ENCODE data around the gene LYVE1. TPM values are rescaled to one million over a fixed set of nuclear protein-coding genes. Genes with fewer than 3 reads are reported as not detected.
A peak's percentile ranks its signal among the peaks of the same experiment; 100 is the strongest.

Gene LYVE1
- total and polyA plus RNA-seq, 2 donors (not counting 1 experiment from before 2014, with no cell fraction given) = not detected

DNA sequence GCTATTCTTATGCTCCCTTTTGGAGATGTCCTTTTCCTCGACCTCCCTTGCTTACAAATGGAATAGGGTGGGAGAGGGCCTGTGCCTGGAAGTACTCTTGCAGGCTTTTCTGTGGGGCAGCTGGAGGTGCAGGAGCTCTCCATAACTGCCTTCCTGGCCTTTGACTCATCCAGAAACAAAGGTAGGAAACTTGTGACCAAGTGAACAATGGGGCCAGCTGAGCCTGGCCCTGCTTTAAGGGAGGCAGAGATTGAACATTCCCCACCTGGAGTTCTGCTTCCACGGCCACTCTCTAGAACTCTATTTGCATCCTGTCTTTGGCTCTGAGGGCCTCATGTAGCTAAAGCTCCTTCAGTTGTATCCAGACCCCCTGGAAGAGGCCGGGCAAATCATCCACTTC lies 5.1 kb upstream of the LYVE1 start:
- no peak overlapping the region for H3K4me3 ChIP-seq (ENCODE audit: control extremely low read depth in 1 of 5, extremely low read depth in 1 of 5, insufficient read depth in 1 of 5, low read depth in 2 of 5, low read length in 4 of 5)
- Mint-ChIP-seq H3K27ac (no peak overlapping the region), H3K27me3 (no peaks in the 10 kb centered on the region), H3K4me3 (no peak overlapping the region), H3K9me3 (ENCODE audit: insufficient read depth) (no peaks in the 10 kb centered on the region), H3K4me1 (peaks cover 59% of the 10 kb centered on the region)
- TF ChIP-seq, protein P1, sequence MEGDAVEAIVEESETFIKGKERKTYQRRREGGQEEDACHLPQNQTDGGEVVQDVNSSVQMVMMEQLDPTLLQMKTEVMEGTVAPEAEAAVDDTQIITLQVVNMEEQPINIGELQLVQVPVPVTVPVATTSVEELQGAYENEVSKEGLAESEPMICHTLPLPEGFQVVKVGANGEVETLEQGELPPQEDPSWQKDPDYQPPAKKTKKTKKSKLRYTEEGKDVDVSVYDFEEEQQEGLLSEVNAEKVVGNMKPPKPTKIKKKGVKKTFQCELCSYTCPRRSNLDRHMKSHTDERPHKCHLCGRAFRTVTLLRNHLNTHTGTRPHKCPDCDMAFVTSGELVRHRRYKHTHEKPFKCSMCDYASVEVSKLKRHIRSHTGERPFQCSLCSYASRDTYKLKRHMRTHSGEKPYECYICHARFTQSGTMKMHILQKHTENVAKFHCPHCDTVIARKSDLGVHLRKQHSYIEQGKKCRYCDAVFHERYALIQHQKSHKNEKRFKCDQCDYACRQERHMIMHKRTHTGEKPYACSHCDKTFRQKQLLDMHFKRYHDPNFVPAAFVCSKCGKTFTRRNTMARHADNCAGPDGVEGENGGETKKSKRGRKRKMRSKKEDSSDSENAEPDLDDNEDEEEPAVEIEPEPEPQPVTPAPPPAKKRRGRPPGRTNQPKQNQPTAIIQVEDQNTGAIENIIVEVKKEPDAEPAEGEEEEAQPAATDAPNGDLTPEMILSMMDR (IDR thresholded peaks at IDR 0.05) = no peak
- no peak for TF ChIP-seq EZH2 (IDR thresholded peaks at IDR 0.05; ENCODE audit: borderline replicate concordance, insufficient read depth, low read depth, low read length, poor library complexity, severe bottlenecking)
- no peak overlapping the region for H2AFZ ChIP-seq (ENCODE audit: insufficient read depth, low read depth, low read length, poor library complexity, severe bottlenecking)
- no peak overlapping the region for H3K9ac ChIP-seq (ENCODE audit: low read length)
- no peaks in the 10 kb centered on the region for H4K20me1 ChIP-seq (ENCODE audit: control insufficient read depth, insufficient read depth, low read length, poor library complexity, severe bottlenecking)
- ChIA-PET CTCF (interaction anchor here (0.8 to 3.0 kb wide), 4 partner anchors 9 to 160 kb away, joined by 4 to 12 read pairs (median 6); partner anchors contain the start of gene RNF141), POLR2A (no interaction called here)
- peaks cover 18 to 41% of the 10 kb centered on the region in 2 donors for H3K4me1 ChIP-seq (ENCODE audit: control insufficient read depth in 2 of 2, insufficient read depth in 2 of 2, low read length in 2 of 2)
- DNase-seq = no peak
- ATAC-seq (ENCODE audit: low read depth) = no peak
- H3K27ac ChIP-seq (ENCODE audit: low read length in 2 of 2) = no peak overlapping the region
- intact Hi-C loops (cut with micrococcal nuclease) = no loop called here
- H3K4me2 ChIP-seq (replicated peaks; ENCODE audit: low read depth, low read length, poor library complexity, severe bottlenecking) = no peak overlapping the region
- H3K27me3 ChIP-seq (replicated peaks in 1 of 4; ENCODE audit: control extremely low read depth in 1 of 4, control insufficient read depth in 3 of 4, insufficient read depth in 4 of 4, low read length in 3 of 4) = no peaks in the 10 kb centered on the region
- H3K79me2 ChIP-seq (ENCODE audit: control insufficient read depth, insufficient read depth, low read length) = no peaks in the 10 kb centered on the region
- 91% methylated on average over 2 of the region's 3 CpGs for WGBS (ENCODE audit: insufficient coverage)
- no peaks in the 10 kb centered on the region for H3K9me3 ChIP-seq (ENCODE audit: control extremely low read depth in 1 of 3, control insufficient read depth in 2 of 3, insufficient read depth in 1 of 3, low read length in 2 of 3)
- no peaks in the 10 kb centered on the region for H3K36me3 ChIP-seq (replicated peaks in 1 of 2; ENCODE audit: control extremely low read depth in 1 of 2, control insufficient read depth in 1 of 2, extremely low read depth in 1 of 2, insufficient read depth in 2 of 2, low read length in 1 of 2)

DNA sequence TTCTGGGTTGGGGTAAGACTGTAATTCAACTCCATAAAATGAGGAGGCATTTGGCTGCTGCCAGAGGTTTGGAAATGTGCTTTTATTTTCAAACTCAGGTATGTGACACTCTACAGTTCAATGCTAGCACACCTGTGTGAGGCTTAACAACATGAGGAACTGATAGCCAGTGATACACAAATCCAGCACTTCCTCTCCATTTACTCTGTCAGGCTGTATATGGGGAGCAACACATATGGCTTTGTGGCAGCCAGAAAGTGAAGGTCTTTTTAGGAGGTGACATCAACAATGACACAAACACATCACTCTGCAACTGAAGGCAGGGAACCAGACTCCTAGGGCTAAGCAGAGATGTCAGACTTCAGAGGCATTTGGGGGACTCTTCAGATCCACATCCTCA lies 4.6 kb upstream of the LYVE1 start:
- DNase-seq (no peak), ATAC-seq (ENCODE audit: low read depth) (peak; percentile 10)
- Mint-ChIP-seq H3K4me1 (peaks cover 55% of the 10 kb centered on the region), H3K27me3 (no peaks in the 10 kb centered on the region), H3K9me3 (ENCODE audit: insufficient read depth) (no peaks in the 10 kb centered on the region), H3K4me3 (no peak overlapping the region), H3K27ac (no peak overlapping the region)
- Histone ChIP-seq H3K4me1 (ENCODE audit: control insufficient read depth in 2 of 2, insufficient read depth in 2 of 2, low read length in 2 of 2) (peaks cover 15 to 36% of the 10 kb centered on the region in 2 donors), H3K9me3 (ENCODE audit: control extremely low read depth in 1 of 3, control insufficient read depth in 2 of 3, insufficient read depth in 1 of 3, low read length in 2 of 3) (no peaks in the 10 kb centered on the region), H3K4me2 (replicated peaks; ENCODE audit: low read depth, low read length, poor library complexity, severe bottlenecking) (no peak overlapping the region), H2AFZ (ENCODE audit: insufficient read depth, low read depth, low read length, poor library complexity, severe bottlenecking) (no peak overlapping the region), H3K27ac (ENCODE audit: low read length in 2 of 2) (no peak overlapping the region), H4K20me1 (ENCODE audit: control insufficient read depth, insufficient read depth, low read length, poor library complexity, severe bottlenecking) (no peaks in the 10 kb centered on the region), H3K36me3 (replicated peaks in 1 of 2; ENCODE audit: control extremely low read depth in 1 of 2, control insufficient read depth in 1 of 2, extremely low read depth in 1 of 2, insufficient read depth in 2 of 2, low read length in 1 of 2) (no peaks in the 10 kb centered on the region), H3K79me2 (ENCODE audit: control insufficient read depth, insufficient read depth, low read length) (no peaks in the 10 kb centered on the region), H3K27me3 (replicated peaks in 1 of 4; ENCODE audit: control extremely low read depth in 1 of 4, control insufficient read depth in 3 of 4, insufficient read depth in 4 of 4, low read length in 3 of 4) (no peaks in the 10 kb centered on the region), H3K9ac (ENCODE audit: low read length) (no peak overlapping the region), H3K4me3 (ENCODE audit: control extremely low read depth in 1 of 5, extremely low read depth in 1 of 5, insufficient read depth in 1 of 5, low read depth in 2 of 5, low read length in 4 of 5) (no peak overlapping the region)
- POLR2A ChIA-PET = no interaction called here
- CTCF ChIA-PET = interaction anchor here (1.4 to 3.0 kb wide), 2 partner anchors 8 to 32 kb away, joined by 7 to 12 read pairs; partner anchors contain the start of gene RNF141
- TF ChIP-seq, protein P1 (IDR thresholded peaks at IDR 0.05) = no peak
- no peak for TF ChIP-seq EZH2 (IDR thresholded peaks at IDR 0.05; ENCODE audit: borderline replicate concordance, insufficient read depth, low read depth, low read length, poor library complexity, severe bottlenecking)
- intact Hi-C loops (cut with micrococcal nuclease) = no loop called here

Data from B cell (primary cell).